Measurements from ENCODE around the gene FOXR1.

FOXR1 gene

GRCh38 chr11:118971646-118972045 is at the start of gene FOXR1:
Gene FOXR1 (plus strand): TSS chr11:118971761. CDS start chr11:118971932, 171 bp downstream.
- no peak for DNase-seq

- DNase-seq, result no peak
These were observed 49.4 kb upstream of the FOXR1 start for GRCh38 chr11:118921929-118922744.

GRCh38 chr11:118922745-118923627 is 48.6 kb upstream of the FOXR1 start:
- DNase-seq, result no peak

GRCh38 chr11:118923721-118924587 is 47.6 kb upstream of the FOXR1 start:
- no peak for DNase-seq

- DNase-seq, result peak; percentile 47
These were observed 46.7 kb upstream of the FOXR1 start for GRCh38 chr11:118924591-118925585.

GRCh38 chr11:118927554-118928100 is 43.9 kb upstream of the FOXR1 start:
- no peak for DNase-seq

- peak; percentile 86 for DNase-seq
These were observed 43.3 kb upstream of the FOXR1 start for GRCh38 chr11:118928101-118928869.

GRCh38 chr11:118928870-118929500 is 42.6 kb upstream of the FOXR1 start:
- peak; percentile 55 for DNase-seq

GRCh38 chr11:118929501-118930093 is 42.0 kb upstream of the FOXR1 start:
- peak; percentile 77 for DNase-seq

GRCh38 chr11:118930094-118930712 is 41.4 kb upstream of the FOXR1 start:
- DNase-seq, result peak; percentile 96

- no peak for DNase-seq
These were observed 40.0 kb upstream of the FOXR1 start for GRCh38 chr11:118931571-118931970.

GRCh38 chr11:118933486-118933885 is 38.1 kb upstream of the FOXR1 start:
- DNase-seq, result no peak

- no peak for DNase-seq
These were observed 36.2 kb upstream of the FOXR1 start for GRCh38 chr11:118935376-118935775.

GRCh38 chr11:118938491-118939403 is 32.8 kb upstream of the FOXR1 start:
- DNase-seq, result no peak

GRCh38 chr11:118939404-118939915 is 32.1 kb upstream of the FOXR1 start:
- DNase-seq, result no peak

- no peak for DNase-seq
These were observed 31.5 kb upstream of the FOXR1 start for GRCh38 chr11:118939953-118940598.

GRCh38 chr11:118947091-118947490 is 24.5 kb upstream of the FOXR1 start:
- DNase-seq, result no peak
